NCI-H748 (cell line): ENCODE results near the gene PAX1.
A peak's percentile ranks its signal among the peaks of the same experiment; 100 is the strongest.

Experiments used
- DNase-seq: peaks from one replicate; lab custom pipeline; 2025; ENCODE audit not compliant: unreplicated experiment; lab: John Stamatoyannopoulos, UW

PAX1 gene

DNA sequence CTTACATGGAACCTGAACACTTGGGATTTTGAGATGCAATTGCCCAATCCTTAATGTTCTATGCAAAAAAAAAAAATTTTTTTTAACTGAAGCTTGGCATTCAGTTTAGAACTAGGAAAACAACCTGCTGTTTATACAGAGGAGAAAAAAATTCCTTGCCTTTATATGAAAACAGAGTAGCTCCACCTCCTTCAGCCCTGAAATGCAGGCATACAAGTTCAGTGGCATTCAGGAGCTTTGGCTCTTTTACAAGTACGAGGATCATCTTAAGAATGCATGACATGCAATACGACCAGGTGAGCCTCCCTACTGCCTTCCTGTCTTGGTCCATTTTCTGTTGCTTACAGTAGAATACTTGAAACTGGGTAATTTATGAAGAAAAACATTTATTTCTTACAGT lies 20.4 kb downstream of the PAX1 start:
- no peak for DNase-seq

DNA sequence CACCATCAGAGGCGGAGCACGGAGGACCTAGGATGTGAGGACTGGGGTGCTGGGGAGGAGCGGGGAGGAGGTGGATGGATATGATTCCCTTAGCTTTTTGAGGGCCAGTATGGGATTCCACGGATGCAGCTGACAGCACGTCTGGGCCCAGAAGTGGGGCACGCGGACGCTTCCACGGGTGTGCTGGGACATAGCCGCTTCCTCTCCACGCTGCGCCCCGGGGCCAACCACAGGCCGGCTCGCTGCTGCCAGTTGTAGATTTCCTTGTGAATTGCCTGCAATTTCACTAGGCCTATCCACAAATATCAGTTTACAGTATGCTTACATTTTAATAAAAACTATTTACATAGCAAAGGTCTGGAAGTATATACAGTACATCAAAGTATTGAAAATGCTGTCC lies 23.9 kb downstream of the PAX1 start:
- no peak for DNase-seq

DNA sequence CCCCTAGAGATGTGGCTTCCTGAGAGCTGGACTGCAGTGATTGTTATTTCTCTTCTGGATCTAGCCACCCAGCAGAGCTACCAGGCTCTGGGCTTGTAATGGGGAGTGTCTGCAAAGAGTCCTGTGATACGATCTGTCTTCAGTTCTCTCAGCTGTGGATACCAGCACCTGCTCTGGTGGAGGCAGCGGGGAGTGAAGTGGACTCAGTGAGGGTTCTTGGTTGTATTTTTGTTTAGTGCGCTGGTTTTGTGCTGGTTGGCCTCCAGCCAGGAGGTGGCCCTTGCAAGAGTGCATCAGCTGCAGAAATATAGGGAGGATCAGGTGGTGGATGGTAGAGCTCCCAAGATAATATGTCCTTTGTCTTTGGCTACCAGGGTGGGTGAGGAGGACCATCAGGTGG lies 33.7 kb downstream of the PAX1 start:
- peak; percentile 59 for DNase-seq

GRCh38 chr20:21739682-21740081 lies 34.2 kb downstream of the PAX1 start:
- peak; percentile 59 for DNase-seq

DNA sequence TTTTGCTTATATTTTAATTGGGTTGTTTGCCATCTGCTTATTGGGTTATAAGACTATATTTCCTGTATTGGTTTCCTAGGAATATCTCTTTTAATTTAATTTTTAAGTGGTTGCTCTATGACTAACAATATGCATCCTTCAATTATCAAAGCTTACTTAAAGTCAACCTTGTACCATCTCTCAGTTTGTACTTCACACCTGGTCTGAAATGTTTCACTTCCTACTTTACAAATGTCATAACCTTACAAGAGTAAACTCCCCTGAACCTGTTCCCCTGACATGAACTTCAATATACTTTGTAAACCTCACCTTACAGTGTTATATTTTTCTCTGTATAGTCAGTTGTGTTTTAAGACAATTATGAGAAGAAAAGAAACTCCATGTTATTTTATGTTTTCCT lies 35.8 kb downstream of the PAX1 start:
- DNase-seq, result no peak

DNA sequence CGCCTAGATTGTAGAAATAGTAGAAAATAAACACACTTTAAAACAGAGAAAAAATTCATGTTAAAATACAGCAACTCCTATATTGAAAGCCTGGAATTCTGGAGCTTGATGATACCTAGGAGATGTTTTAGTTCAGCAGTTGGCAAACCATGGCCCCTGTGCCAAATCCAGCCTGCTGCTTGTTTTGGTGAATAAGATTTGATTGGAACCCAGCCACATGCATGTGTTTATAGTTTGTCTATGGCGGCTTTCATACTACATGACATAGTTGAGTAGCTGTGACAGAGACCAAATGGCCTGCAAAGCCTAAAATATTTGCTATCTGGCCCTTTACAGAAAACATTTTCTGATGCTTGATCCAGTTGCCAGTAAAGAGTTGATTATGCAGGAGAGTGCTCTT lies 57.2 kb downstream of the PAX1 start:
- no peak for DNase-seq

GRCh38 chr20:21767200-21767738 lies 61.8 kb downstream of the PAX1 start:
- no peak for DNase-seq

DNA sequence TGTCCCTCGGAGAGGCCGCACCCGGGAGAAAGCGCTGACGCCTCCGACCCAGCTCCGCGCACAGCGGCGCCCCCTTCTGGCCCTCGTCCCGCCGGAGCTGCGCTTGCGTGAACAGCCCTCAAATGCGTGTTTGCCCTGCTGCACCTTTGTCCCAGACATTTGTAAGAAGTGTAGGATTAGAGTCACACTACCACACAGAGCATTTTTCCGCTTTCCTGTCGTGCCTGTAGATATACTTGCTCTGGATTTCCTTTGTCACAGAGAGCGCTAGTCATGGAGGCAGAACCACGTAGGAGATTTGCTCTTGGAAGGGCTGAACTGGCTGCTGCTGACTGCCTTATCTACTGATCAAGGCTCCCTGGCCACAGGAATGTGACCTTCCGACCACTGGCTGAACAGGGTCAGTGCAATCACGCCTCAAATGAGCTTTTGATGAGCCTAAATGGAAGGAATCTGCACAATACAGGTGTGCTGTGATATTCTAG lies 62.3 kb downstream of the PAX1 start:
- DNase-seq, result no peak
